SU-DHL-6 (cell line): ENCODE results near the gene CRTAP.

Experiments
- H2AFZ ChIP-seq: fragments of 200-600 bp; sonication (generic); 2 replicates; pipeline ENCODE4 v1.6.1; 2014; ENCODE audit warnings: low read depth, mild to moderate bottlenecking, moderate library complexity, mixed read lengths, antibody characterized with exemption, low read length; ENCODE audit not compliant: severe bottlenecking
- H3F3A ChIP-seq: fragments of 200-600 bp; shearing (Covaris generic); 2 replicates; pipeline ENCODE4 v1.6.0; 2016; ENCODE audit warnings: antibody characterized with exemption, mild to moderate bottlenecking; ENCODE audit not compliant: insufficient read depth
- H3K27ac ChIP-seq: fragments of 200-600 bp; sonication (generic); 2 replicates; pipeline ENCODE4 v1.5.1; 2016; ENCODE audit warnings: low read depth, mild to moderate bottlenecking, low read length, moderate library complexity, mixed read lengths
- H3K27me3 ChIP-seq: fragments of 200-600 bp; sonication (generic), shearing (Covaris generic); 2 replicates; pipeline ENCODE4 v1.6.0; 2014; ENCODE audit warnings: mild to moderate bottlenecking, low read length
- H3K36me3 ChIP-seq: fragments of 200-600 bp; sonication (generic); 2 replicates; pipeline ENCODE4 v1.6.1; 2014; ENCODE audit warnings: mild to moderate bottlenecking, low read length, mixed read lengths
- H3K4me2 ChIP-seq: fragments of 300-600, 200-600 bp; shearing (Covaris generic), sonication (generic); 2 replicates; pipeline ENCODE4 v1.6.0; 2014; ENCODE audit warnings: low read length, low read depth, mild to moderate bottlenecking; ENCODE audit not compliant: poor library complexity, severe bottlenecking
- H3K4me3 ChIP-seq: fragments of 200-600 bp; sonication (generic); 2 replicates; pipeline ENCODE4 v1.5.1; 2014; ENCODE audit warnings: antibody characterized with exemption, low read length, mild to moderate bottlenecking, mixed read lengths; ENCODE audit not compliant: insufficient read depth, poor library complexity, severe bottlenecking
- H3K79me2 ChIP-seq: fragments of 200-600 bp; sonication (generic); 2 replicates; pipeline ENCODE4 v1.6.1; 2014; ENCODE audit warnings: mild to moderate bottlenecking, low read length, moderate library complexity; ENCODE audit not compliant: insufficient read depth
- H3K9ac ChIP-seq: fragments of 200-600 bp; sonication (generic); 2 replicates; pipeline ENCODE4 v1.7.0; 2014; ENCODE audit warnings: mild to moderate bottlenecking, low read length
- H3K9me2 ChIP-seq: fragments of 200-600 bp; sonication (generic); replicated peaks from 2 replicates; pipeline ENCODE4 v1.6.1; 2014; ENCODE audit warnings: low read length; ENCODE audit not compliant: insufficient read depth
- H3K9me3 ChIP-seq: fragments of 200-600 bp; sonication (generic); 2 replicates; pipeline ENCODE4 v1.6.1; 2014; ENCODE audit warnings: low read length, mixed read lengths; ENCODE audit not compliant: insufficient read depth
- H4K20me1 ChIP-seq: fragments of 200-600 bp; sonication (generic); 2 replicates; pipeline ENCODE4 v1.6.1; 2014; ENCODE audit warnings: low read depth, mild to moderate bottlenecking, antibody characterized with exemption, low read length, moderate library complexity, mixed read lengths
- EZH2phosphoT487 ChIP-seq: fragments of 200-600 bp; sonication (generic), shearing (Covaris generic); conservative IDR thresholded peaks from 2 replicates; pipeline ENCODE4 v1.6.1; 2018; ENCODE audit warnings: mild to moderate bottlenecking, antibody characterized with exemption, low read length, moderate library complexity, mixed read lengths
- TF ChIP-seq, protein P1 (sequence below): fragments of 200-600 bp; sonication (generic); IDR thresholded peaks from one replicate; pipeline ENCODE4 v1.5.1; 2017; ENCODE audit warnings: antibody characterized with exemption, mild to moderate bottlenecking, low read length, moderate library complexity; ENCODE audit not compliant: insufficient read depth, poor library complexity, severe bottlenecking

The CRTAP gene

DNA sequence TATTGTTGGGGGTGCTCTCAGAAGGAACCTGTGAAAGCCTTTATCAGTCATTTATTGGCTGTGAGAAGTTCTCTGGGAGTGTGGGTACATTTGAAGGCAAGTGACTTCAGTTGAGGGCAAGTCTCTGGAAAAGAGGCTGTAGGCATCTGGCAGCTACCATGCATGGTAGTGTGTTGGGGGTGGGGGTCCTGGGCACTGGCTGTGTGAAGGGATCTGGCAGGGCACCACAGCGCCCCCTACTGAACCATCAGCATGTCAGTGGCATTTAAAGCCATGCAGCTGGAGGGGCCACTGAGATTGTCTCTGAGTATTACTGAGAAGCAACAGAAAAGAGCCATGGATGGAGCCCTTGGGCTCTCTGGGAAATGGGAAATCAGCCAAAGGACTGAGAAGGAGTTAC lies 30.6 kb downstream of the CRTAP start:
- TF ChIP-seq EZH2phosphoT487, result no peak
- TF ChIP-seq, protein P1, sequence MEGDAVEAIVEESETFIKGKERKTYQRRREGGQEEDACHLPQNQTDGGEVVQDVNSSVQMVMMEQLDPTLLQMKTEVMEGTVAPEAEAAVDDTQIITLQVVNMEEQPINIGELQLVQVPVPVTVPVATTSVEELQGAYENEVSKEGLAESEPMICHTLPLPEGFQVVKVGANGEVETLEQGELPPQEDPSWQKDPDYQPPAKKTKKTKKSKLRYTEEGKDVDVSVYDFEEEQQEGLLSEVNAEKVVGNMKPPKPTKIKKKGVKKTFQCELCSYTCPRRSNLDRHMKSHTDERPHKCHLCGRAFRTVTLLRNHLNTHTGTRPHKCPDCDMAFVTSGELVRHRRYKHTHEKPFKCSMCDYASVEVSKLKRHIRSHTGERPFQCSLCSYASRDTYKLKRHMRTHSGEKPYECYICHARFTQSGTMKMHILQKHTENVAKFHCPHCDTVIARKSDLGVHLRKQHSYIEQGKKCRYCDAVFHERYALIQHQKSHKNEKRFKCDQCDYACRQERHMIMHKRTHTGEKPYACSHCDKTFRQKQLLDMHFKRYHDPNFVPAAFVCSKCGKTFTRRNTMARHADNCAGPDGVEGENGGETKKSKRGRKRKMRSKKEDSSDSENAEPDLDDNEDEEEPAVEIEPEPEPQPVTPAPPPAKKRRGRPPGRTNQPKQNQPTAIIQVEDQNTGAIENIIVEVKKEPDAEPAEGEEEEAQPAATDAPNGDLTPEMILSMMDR, result peak; percentile 80
- H3F3A ChIP-seq, result peaks cover 5% of the 10 kb centered on the region; the same call in 1 of the 2 replicates
- no peaks in the 10 kb centered on the region for H3K27me3 ChIP-seq
- no peak overlapping the region for H3K4me2 ChIP-seq
- H3K79me2 ChIP-seq, result no peaks in the 10 kb centered on the region
- H3K4me3 ChIP-seq, result no peak overlapping the region
- no peaks in the 10 kb centered on the region for H3K9me2 ChIP-seq
- no peak overlapping the region for H3K27ac ChIP-seq
- H4K20me1 ChIP-seq, result no peaks in the 10 kb centered on the region
- no peaks in the 10 kb centered on the region for H3K36me3 ChIP-seq
- no peak overlapping the region for H3K9ac ChIP-seq
- H2AFZ ChIP-seq, result no peak overlapping the region
- H3K9me3 ChIP-seq, result no peaks in the 10 kb centered on the region

GRCh38 chr3:33145221-33145900 lies 31.5 kb downstream of the CRTAP start:
- no peaks in the 10 kb centered on the region for H3K36me3 ChIP-seq
- H3K9me3 ChIP-seq, result no peaks in the 10 kb centered on the region
- no peaks in the 10 kb centered on the region for H3K79me2 ChIP-seq
- H2AFZ ChIP-seq, result no peak overlapping the region
- no peak overlapping the region for H3K4me3 ChIP-seq
- no peaks in the 10 kb centered on the region for H3F3A ChIP-seq
- TF ChIP-seq EZH2phosphoT487, result no peak
- TF ChIP-seq, protein P1, result no peak
- no peak overlapping the region for H3K27ac ChIP-seq
- H4K20me1 ChIP-seq, result no peaks in the 10 kb centered on the region
- H3K4me2 ChIP-seq, result no peak overlapping the region
- no peaks in the 10 kb centered on the region for H3K9me2 ChIP-seq
- no peaks in the 10 kb centered on the region for H3K27me3 ChIP-seq
- H3K9ac ChIP-seq, result no peak overlapping the region

GRCh38 chr3:33145901-33146580 lies 32.2 kb downstream of the CRTAP start:
- no peak overlapping the region for H3K27ac ChIP-seq
- H3K9me3 ChIP-seq, result no peaks in the 10 kb centered on the region
- no peak overlapping the region for H3K4me2 ChIP-seq
- no peak overlapping the region for H2AFZ ChIP-seq
- H3F3A ChIP-seq, result no peaks in the 10 kb centered on the region
- no peaks in the 10 kb centered on the region for H3K27me3 ChIP-seq
- no peaks in the 10 kb centered on the region for H3K9me2 ChIP-seq
- H3K9ac ChIP-seq, result no peak overlapping the region
- no peaks in the 10 kb centered on the region for H4K20me1 ChIP-seq
- no peaks in the 10 kb centered on the region for H3K79me2 ChIP-seq
- H3K36me3 ChIP-seq, result no peaks in the 10 kb centered on the region
- TF ChIP-seq EZH2phosphoT487, result no peak
- TF ChIP-seq, protein P1, result no peak
- H3K4me3 ChIP-seq, result no peak overlapping the region
